Islet of Langerhans (tissue), 1 donor: ENCODE data around the gene PIF1.

Experiments
- FAIRE-seq: peaks from one replicate; lab custom pipeline; 2011; peaks lifted over from hg19 to GRCh38; lab: Jason Lieb, UNC

PIF1 gene, protein sequence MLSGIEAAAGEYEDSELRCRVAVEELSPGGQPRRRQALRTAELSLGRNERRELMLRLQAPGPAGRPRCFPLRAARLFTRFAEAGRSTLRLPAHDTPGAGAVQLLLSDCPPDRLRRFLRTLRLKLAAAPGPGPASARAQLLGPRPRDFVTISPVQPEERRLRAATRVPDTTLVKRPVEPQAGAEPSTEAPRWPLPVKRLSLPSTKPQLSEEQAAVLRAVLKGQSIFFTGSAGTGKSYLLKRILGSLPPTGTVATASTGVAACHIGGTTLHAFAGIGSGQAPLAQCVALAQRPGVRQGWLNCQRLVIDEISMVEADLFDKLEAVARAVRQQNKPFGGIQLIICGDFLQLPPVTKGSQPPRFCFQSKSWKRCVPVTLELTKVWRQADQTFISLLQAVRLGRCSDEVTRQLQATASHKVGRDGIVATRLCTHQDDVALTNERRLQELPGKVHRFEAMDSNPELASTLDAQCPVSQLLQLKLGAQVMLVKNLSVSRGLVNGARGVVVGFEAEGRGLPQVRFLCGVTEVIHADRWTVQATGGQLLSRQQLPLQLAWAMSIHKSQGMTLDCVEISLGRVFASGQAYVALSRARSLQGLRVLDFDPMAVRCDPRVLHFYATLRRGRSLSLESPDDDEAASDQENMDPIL

DNA sequence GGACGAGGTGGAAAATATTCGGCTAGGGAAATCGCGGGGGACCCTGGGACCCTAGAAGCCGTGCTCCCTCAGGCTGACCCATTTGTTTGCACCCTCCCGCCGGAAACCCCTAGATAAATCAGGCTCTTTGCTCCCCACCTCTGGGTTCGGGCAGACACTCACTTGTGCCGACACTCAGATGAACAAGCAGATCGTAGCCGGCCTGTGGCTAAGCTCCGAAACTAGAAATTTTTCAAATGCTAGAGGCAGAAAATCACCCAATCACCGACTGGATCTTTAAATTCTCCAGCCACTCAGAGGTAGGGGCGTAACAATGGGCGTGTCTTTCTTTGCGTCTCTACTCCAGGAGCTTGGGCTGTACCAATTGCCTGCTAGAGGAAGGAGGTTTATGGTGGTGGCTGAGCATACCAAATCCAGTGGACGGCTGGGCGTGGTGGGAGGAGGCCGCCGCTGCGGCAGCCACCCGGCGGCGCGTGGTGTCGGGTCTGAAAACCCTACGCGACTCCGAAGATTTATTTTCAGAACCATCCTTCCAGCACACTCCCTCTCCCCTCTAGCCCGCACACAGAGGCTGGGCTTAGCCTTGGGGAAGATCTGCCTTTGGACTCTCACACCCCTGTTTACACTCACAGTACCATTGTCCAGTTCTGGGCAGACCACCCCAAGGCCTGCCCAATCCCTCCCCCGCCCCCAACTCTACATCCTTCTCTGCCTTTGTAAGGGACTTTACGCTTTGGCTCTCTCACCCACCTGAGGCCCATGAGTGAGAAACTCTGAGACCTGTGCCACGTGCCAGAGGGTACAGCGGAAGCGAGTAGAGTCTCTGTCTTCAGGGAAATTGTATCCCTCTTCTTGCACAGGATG lies at the start of gene PIF1:
Gene PIF1 (minus strand): TSS at position 217 of the 864 bp plus-strand sequence. CDS start 1,312 bp downstream, outside the sequence.
- FAIRE-seq: peak; percentile 90

DNA sequence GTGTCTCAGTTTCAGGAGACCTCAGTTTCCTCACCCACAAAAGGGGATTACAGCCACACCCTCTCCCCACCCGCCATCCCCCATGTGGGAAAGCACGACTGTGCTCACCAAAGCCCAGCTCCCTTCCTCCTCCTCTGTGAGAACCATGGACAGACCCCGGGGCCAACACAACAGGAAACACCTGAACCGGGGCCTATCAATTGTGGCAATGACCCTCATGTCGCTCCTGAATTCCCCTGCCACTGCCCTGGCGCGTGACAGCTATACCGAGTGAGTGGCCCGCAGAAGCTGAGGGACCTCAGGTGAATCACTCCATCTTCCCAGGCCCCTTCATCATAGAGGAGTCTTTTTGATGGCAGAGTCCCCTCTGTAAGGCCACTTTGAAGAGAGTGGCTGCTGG lies 44.9 kb upstream of the PIF1 start:
- no peak for FAIRE-seq

DNA sequence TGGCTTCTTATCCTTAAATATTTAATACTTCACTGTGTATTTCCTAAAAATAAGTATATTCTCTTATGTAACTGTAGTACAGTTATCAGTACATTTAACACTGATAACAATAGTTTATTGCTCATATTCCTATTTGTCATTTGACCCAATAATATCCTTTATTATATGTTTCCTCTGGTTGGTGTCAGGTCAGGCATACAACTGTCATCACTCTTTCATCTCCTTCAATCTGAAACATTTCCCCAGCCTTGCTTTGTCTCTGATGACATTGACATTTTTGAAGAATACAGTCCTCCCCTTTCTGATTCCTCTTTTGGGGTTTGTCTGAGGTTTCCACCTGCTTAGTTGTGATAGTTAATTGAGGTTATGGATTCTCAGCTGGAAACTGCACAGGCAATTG lies 44.1 kb upstream of the PIF1 start:
- no peak for FAIRE-seq

DNA sequence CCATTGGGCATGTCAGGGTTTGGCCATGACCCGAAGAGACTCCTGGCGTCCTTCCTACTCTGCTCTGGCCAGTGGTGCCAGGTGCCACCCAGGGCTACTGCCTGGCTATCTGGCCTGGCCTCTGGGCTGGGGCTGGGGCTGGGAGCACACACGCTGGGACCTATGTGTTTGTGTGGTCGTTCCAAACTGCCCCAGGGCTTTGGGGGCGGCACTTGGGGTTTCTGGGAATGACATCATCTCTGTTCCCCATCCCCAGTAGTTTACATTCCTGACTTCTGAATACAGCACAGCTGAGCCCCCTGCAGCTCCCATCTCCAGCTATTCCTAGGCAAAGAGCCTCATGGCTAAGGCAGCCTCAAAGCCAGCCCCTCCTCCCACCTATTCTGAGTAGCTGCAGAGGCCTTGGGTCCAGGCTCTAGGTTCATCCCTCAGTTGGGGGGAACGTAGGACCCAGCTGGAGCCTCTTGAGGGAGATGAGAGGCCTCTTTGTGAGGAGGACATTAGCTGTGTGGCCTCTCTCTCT lies 40.6 kb upstream of the PIF1 start:
- FAIRE-seq: no peak

DNA sequence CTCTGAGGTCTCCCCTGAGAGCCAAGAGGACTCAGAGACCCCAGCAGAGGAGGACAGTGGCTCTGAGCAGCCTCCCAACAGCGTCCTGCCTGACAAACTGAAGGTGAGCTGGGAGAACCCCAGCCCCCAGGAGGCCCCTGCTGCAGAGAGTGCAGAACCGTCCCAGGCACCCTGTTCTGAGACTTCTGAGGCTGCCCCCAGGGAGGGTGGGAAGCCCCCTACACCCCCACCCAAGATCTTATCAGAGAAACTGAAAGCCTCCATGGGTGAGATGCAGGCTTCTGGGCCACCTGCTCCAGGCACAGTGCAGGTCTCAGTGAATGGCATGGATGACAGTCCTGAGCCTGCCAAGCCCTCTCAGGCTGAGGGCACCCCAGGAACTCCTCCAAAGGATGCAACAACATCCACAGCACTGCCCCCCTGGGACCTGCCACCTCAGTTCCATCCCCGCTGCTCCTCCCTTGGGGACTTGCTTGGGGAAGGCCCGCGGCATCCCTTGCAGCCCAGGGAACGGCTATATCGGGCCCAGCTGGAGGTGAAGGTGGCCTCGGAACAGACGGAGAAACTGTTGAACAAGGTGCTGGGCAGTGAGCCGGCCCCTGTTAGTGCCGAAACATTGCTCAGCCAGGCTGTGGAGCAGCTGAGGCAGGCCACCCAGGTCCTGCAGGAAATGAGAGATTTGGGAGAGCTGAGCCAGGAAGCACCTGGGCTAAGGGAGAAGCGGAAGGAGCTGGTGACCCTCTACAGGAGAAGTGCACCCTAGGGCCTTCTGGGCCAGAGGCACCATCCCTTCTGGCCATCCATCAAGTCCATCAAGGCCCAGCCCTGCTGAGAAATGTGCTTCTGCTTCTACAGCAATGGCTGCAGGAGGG lies 39.9 kb upstream of the PIF1 start:
- no peak for FAIRE-seq

DNA sequence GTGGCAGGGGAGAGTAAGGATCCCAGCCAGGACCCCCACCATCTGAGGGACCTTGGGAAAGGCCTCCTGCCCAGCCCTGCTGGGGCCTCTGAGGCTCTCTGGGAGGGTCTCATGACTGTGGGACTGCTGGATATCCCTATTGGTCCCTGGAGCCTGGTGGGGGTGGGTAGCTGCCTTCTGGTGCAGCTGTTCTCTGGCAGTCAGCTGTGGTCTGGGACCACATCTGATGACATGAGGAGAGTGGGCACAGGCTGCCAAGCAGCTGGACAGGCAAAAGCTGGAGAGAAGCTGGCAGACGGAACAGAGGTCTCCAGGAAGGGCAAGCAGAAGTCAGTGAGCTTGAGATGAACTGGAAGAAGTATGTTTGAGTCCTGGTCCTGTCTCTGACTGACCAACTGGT lies 38.6 kb upstream of the PIF1 start:
- FAIRE-seq: no peak

DNA sequence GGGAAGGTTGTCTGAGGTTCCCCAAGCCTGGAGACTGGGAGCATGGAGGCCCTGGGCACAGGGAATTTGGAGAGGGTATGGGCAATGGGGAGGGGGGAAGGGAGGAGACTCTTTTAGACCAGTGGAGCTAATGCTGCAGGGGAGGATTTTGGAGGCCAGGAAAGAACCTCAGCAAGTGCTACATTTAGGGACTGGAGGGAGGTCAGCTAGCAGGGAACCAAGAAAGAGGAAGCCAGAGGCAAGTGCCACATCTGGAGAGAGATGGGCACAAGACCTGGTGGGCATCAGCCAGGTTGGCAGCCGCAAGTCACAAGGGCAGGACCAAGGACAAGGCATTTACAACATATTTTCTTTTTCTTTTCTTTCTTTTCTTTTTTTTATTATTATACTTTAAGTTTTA lies 37.0 kb upstream of the PIF1 start:
- FAIRE-seq: no peak

DNA sequence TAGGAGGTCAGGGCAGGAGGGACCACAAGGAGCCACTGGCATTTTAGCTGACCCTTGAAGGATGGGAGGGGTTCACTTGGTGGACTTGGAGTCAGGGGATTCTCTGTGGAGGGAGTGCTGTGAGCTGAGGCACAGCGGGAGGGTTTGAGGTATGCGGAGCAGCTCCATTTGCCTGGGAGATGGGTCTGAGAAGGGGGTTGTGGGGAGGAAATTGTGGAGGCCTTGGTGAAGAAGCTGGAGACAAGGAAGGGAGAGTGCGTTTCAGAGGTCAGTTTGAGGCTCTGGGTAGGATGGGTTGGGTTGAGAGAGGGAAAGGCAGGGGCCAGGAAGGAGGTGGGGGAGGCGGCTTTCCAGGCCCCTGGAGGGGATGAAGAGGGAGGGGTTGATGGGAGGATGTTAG lies 36.5 kb upstream of the PIF1 start:
- no peak for FAIRE-seq

DNA sequence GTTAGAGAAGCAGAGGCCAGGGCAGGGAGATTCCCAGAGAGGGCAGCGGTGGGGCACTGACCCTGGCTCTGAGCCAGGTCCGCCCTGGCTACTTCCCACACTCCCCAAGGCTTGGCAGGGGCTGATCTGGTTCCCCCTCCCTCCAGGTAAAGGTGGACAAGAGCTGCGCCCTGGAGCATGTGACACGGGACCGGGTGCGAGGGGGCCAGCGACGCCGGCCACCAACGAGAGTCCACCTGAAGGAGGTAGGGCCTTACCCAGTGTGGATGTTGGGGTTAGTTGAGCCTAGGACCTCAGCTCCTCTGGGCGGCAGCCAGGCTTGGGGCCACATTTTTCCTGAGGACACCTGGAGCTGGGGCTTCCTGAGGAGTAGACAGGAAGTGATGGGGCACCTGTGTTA lies 35.9 kb upstream of the PIF1 start:
- FAIRE-seq: no peak

DNA sequence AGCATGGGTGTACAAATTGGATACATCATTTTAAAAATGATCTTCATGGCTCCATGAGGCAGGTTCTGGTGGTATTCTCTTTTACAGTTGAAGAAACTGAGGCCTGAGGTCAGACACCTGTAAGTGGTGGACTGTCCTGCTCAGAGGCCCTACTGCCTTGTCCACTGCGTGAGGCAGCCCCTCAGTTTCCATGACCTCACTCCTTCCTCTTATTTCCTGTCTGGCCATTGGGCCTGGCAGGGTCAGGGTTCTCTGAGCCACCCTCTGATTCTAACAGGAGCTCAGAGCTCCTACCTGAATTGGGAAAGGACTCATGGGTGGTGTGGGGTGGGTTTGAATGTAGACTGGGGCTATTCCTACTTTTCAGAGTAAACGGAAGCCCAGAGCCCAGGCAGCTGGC lies 33.8 kb upstream of the PIF1 start:
- no peak for FAIRE-seq

DNA sequence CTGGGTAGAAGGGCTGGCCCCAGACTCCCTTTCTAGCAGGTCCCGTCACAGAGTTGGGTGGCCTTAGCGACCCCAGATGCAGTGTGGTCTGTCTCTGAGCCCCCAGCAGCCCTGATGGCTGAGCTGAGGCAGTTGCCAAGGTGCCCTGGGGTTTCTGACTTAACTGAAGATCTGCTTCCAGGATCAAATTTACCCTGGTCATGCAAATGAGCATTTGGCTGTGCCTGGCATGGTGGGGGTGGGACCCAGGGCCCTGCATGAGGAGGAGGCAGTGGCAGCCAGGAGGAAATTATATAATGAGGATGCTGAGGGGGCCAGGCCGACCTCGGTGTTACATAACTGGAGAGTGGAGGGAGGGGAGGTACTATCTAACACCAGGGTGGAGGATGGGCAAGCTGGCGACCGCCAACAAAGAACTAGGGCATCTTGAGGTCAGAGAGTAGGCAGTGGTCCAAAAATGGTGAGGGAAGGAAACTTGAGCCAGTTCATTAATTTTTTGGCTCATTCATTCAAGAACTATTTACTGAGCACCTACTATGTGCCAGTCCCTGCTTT lies 32.7 kb upstream of the PIF1 start:
- FAIRE-seq: no peak

DNA sequence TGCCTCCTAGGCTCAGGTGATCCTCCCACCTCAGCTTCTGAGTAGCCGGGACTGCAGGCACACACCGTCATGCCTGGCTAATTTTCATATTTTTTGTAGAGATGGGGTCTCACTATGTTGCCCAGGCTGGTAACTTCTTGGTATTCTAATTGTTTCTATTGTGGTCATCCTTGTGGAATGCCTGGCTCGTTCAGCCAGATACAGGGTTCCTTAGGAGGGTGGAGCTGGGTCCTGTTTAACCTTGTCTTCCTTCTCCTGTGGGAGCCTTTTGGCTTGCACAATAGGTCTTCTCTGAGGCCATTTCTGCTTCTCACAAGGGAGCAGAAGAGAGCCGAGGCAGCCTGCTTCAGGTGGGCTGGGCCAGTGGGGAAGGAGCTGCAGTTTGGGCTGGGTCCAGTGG lies 32.0 kb upstream of the PIF1 start:
- FAIRE-seq: no peak

DNA sequence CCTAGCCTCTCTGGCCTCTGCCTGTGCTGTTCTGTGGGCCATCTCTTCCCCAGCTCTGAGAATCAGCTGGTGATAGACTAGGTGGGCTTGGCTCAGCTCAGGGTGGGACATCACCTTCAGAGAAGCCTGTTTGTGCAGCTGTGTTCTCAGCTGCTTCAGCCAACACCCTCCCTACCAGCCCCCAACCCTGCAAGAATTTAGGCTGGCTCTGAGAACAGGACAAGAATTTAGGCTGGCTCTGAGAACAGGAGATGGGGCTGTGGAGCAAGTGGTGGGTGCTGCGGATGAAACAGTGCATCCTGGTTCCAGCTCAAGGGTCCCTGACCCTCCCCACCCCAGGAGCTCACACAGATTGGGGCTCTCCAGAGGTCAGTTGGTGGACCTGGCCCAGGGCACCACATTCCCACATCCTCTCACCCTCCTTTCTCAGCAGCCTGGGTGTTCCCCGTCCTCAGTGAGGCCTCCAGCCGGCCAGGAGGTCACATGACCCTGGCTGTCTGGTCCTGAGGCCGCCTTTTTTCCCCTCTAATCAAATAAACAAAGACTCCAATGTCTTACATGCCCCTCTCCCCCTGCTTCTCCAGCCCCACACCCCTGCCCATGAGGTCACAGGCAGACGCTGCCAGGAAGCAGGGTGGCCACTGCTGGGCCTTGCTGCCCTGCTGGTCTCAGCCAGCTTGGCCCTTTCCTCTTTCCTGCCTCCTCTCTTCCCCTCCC lies 31.1 kb upstream of the PIF1 start:
- FAIRE-seq: no peak

DNA sequence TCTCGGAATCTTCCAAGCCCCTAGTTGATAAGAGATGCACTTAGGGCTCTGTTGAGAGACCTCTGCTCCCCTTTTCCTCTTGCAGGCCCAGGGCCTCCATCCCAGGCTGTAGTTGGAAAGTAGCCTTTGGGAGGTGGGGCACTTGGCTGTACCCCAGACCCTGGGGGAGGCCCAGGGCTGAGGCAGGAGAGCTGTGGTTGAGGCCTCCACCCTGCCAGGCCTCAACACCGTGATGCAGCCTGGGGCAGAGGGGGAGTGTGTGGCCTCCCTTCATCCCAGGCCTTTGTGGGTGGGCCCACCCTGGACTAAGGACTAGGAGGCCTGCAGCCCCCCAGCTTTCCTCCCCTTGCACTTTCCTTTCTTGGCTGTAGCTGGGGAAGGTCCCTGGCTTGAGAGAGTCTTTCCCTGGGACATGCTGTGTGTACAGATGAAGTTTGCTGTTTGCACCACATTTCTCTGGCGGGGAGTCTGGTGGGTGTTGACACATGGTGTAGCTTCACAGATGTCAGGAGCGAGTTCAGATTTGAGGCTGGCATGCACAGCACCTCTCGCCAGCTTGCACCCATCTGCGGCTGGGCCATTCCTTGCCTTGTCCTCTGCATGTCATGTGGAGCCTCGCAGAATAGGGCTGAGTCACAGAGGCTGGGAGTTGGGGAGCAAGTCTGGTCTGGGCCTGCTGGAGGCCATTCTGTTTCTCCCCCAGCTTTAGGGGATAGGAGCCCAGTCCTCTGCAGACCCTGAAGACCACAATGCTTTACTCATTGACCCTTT lies 29.9 kb upstream of the PIF1 start:
- no peak for FAIRE-seq

DNA sequence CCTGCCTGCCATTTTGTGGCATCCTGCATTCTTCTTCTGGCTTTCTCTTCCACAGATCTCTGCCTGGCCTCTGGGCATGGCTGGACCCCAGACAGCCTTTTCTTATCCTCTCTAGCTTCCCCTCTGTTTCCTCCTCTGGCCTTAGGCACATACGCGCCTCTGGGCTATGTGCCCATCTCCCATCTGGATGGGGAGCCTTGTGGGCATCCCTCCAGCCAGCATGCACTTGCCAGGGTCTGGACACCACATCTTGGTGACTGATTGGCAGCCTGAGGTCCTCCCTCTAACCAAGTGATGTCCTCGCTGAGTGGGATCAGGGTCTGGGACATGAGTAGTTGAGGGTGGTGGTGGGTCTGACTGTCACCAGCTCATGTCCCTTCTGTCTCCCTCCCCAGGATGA lies 29.1 kb upstream of the PIF1 start:
- FAIRE-seq: no peak

DNA sequence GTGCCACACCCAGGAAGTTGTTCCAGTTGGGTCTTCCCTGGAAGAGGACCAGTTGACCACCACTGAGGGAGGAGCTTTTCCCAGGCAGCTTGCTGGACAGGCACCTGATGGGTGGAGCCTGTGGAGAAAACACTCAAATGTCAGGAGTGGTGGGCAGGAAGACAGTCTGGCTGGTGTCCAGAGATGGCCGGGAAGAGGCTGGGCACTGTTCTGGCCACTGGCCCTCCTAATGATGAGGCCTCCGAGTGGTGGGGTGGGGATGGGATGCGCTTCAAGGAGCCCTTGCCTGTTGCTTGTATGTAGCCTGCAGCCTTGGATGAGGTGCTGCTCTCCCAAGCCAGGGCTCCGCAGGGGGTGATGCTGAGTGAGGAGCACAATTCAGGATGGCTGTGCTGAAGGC lies 28.6 kb upstream of the PIF1 start:
- no peak for FAIRE-seq

DNA sequence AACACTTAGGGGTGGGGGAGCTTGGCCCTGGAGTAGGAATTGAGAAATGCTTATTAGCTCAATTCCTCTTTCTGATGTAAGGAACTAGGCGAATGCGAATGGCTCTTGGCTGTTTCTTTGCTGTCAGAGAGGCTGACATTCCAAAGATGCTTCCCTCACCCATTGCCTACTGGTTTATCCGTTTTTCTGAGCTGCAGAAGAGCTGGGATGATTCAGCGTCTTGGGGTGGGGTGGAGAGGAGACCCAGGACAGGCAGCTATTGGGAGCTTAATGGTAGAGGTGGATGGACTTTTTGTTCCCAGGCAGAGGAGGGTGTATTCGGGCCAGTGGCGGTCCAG lies 26.0 kb upstream of the PIF1 start:
- no peak for FAIRE-seq

DNA sequence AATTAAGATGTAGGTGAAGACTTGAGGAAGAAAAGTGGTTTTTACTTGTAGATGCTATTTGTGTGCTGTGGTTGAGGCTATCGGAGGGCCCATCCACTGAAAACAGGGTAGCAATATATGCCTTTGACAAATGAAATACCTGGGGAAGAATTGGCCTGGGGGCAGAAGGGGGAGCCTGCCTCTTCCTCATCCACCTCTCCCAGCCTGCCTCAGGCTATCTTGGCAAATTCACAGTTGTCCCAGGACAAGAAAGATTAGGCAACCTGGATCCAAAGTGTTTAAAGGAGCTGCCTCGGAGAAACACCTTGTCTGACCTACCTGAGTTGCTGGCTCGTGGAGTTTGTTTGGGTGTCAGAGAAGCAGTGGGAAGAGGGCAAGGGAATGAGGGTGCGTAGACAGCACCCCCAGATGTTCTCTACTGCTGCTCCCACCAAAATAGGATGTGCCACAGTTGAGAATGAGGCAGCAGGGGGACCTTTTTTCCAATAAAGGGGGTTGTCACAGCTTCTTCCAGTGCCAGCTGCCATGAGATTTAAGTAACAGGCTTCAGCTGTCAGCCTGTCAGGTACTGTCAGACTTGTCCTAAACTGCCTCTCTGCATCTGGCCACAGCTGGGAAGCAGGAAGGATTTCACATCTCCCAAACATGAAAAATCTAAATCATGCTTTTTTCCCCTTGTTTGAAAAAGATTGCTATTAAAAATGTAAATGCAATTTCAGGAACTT lies 25.5 kb upstream of the PIF1 start:
- FAIRE-seq: no peak

DNA sequence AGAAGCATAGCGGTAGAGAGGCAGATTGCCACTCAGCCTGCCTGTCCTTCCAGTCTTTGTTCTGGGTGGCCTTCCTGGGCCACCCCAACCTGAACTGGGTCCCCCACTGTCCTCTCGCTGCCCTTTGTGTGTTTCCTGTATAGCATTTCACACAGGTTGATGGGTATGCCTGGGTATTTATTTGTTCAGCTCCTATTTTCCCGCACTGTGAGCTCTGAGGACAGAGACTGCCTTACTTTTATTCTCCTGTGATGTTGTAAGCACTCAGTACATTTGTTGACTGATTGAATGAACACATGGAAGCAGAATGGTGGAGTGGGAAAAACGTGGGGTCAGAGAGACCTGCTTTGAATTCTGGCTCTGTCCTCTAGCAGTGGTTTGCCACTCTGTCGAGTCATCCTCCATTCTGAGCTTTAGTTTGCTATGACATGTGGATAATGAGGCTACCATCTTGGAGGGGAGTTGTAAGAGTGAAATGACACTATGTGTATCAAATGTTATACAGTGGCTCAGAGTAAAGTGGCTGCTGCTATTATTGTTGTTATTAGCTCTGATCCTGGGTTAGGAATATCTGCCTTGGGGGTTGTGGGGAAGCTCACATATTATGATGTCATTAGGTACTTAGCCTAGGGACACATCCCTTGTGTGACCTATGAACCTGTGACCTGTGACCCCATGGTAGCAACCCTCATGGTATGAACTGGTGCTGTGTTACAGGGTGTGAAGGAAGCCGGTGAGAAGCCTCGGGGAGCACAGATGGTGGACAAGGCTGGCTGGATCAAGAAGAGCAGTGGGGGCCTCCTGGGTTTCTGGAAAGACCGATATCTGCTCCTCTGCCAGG lies 22.6 kb upstream of the PIF1 start:
- no peak for FAIRE-seq
